HCT116 (cell line): ENCODE data around the gene ARHGEF10L. TPM values are rescaled to one million over a fixed set of nuclear protein-coding genes. Genes with fewer than 3 reads are reported as not detected.

Experiments used
- ATAC-seq: fragments of 200-7000 bp; cut with Tn5 transposase; 2 replicates; pipeline ENCODE4 v1.9.1; 2020; ENCODE audit warnings: mild to moderate bottlenecking, moderate library complexity
- BruUV-seq: library from RNA; stranded (reverse); fragments of 400-500 nt; replicated peaks from 2 replicates; lab custom pipeline; 2021; lab: Mats Ljungman, UMichigan
- CTCF ChIA-PET: fragments of 300-600 bp; sonication (Branson Sonifier 250); formaldehyde crosslinking; loops from one replicate; lab custom pipeline; 2021; ENCODE audit warnings: antibody characterized with exemption; lab: Charles Lee
- POLR2A ChIA-PET: fragments of 300-600, 350-600 bp; sonication (Branson Sonifier 250); formaldehyde crosslinking; loops from one replicate; lab custom pipeline; 2021; ENCODE audit warnings: antibody characterized with exemption; lab: Charles Lee
- RAD21 ChIA-PET, 2 experiments: fragments of 300-600 bp; sonication (Branson Sonifier 250); formaldehyde crosslinking; loops; one replicate each; lab custom pipeline; 2023; ENCODE audit warnings: low total read pairs in 2 of 2; ENCODE audit not compliant: uncharacterized antibody in 2 of 2, unreplicated experiment in 2 of 2, low non-redundant PET in 1 of 2; lab: Charles Lee
- DNase-seq: peaks from one replicate; pipeline ENCODE4 v3.0.0-alpha.2; 2010; ENCODE audit warnings: low read depth, low spot score
- H2AFZ ChIP-seq: fragments of 200-600 bp; shearing (Covaris generic), sonication (generic); 2 replicates; pipeline ENCODE4 v1.6.1; 2017; ENCODE audit warnings: low read depth, mixed run types, mixed read lengths, antibody characterized with exemption, low read length; ENCODE audit not compliant: poor library complexity, severe bottlenecking
- H3K27ac ChIP-seq: 2 replicates; pipeline ENCODE4 v1.5.1; 2012; ENCODE audit warnings: low read depth, low read length
- H3K27me3 ChIP-seq: fragments of 200-600 bp; sonication (generic); 2 replicates; pipeline ENCODE4 v1.6.1; 2016; ENCODE audit warnings: mixed run types, low read length, mixed read lengths; ENCODE audit not compliant: insufficient read depth
- H3K36me3 ChIP-seq, 2 experiments: fragments of 200-500 bp in 1 of 2; fragments of 200-600 bp in 1 of 2; sonication (Bioruptor generic) in 1 of 2; sonication (generic) in 1 of 2; 2 replicates each; pipeline versions ENCODE4 v1.5.1 to v1.6.1; 2014 to 2016; ENCODE audit warnings: low read length in 2 of 2, inconsistent platforms in 1 of 2, mixed read lengths in 1 of 2, mixed run types in 1 of 2; ENCODE audit not compliant: insufficient read depth in 2 of 2, control insufficient read depth in 1 of 2
- H3K4me1 ChIP-seq, 2 experiments: fragments of 200-600 bp in 1 of 2; sonication (generic) in 1 of 2; 2 replicates each; pipeline versions ENCODE4 v1.5.1 to v1.6.1; 2012 to 2017; ENCODE audit warnings: low read length in 2 of 2, inconsistent platforms in 1 of 2, mild to moderate bottlenecking in 1 of 2, mixed read lengths in 1 of 2, mixed run types in 1 of 2, moderate library complexity in 1 of 2; ENCODE audit not compliant: insufficient read depth in 2 of 2, control insufficient read depth in 1 of 2
- H3K4me2 ChIP-seq: fragments of 200-600 bp; sonication (generic); 2 replicates; pipeline ENCODE4 v1.6.1; 2017; ENCODE audit warnings: mixed run types, low read length, mixed read lengths
- H3K4me3 ChIP-seq, 2 experiments: fragments of 200-600 bp in 1 of 2; sonication (generic) in 1 of 2; replicated peaks in 1 of 2; 2 replicates each; pipeline ENCODE4 v1.5.1; 2011 to 2016; ENCODE audit warnings: low read length in 2 of 2, control low read depth in 1 of 2, low read depth in 1 of 2, mild to moderate bottlenecking in 1 of 2, mixed read lengths in 1 of 2, mixed run types in 1 of 2
- H3K79me2 ChIP-seq: fragments of 200-600 bp; sonication (generic); 2 replicates; pipeline ENCODE4 v1.6.1; 2017; ENCODE audit warnings: mild to moderate bottlenecking, mixed run types, low read length, moderate library complexity, mixed read lengths; ENCODE audit not compliant: insufficient read depth
- H3K9ac ChIP-seq: fragments of 200-600 bp; sonication (generic); 2 replicates; pipeline ENCODE4 v1.6.1; 2016; ENCODE audit warnings: low read length, mixed read lengths
- H3K9me2 ChIP-seq: fragments of 200-600 bp; sonication (generic), shearing (Covaris generic); 2 replicates; pipeline ENCODE4 v1.6.1; 2017; ENCODE audit warnings: mixed run types, mild to moderate bottlenecking, moderate library complexity; ENCODE audit not compliant: insufficient read depth
- H3K9me3 ChIP-seq, 2 experiments: fragments of 200-500 bp in 1 of 2; fragments of 200-600 bp in 1 of 2; sonication (Bioruptor generic) in 1 of 2; sonication (generic) in 1 of 2; 2 replicates each; pipeline ENCODE4 v1.6.1; 2014 to 2017; ENCODE audit warnings: low read length in 2 of 2, mixed read lengths in 2 of 2, inconsistent platforms in 1 of 2, low read depth in 1 of 2, mild to moderate bottlenecking in 1 of 2, mixed run types in 1 of 2, moderate library complexity in 1 of 2; ENCODE audit not compliant: control insufficient read depth in 1 of 2, insufficient read depth in 1 of 2
- H4K20me1 ChIP-seq: fragments of 200-600 bp; sonication (generic), shearing (Covaris generic); 2 replicates; pipeline ENCODE4 v1.6.1; 2017; ENCODE audit warnings: mixed run types, mild to moderate bottlenecking, moderate library complexity; ENCODE audit not compliant: insufficient read depth
- CEBPB ChIP-seq: IDR thresholded peaks from 2 replicates; pipeline ENCODE4 v1.6.1; 2012; ENCODE audit warnings: low read depth
- CTCF ChIP-seq, 3 experiments: fragments of 200-600 bp in 1 of 3; sonication (generic) in 1 of 3; IDR thresholded peaks in 2 of 3; conservative IDR thresholded peaks in 1 of 3; 2 replicates each; pipeline ENCODE4 v1.5.1; 2012 to 2017; ENCODE audit warnings: low read depth in 2 of 3, low read length in 2 of 3, antibody characterized with exemption in 1 of 3, borderline replicate concordance in 1 of 3, control low read depth in 1 of 3, mild to moderate bottlenecking in 1 of 3, mixed read lengths in 1 of 3, mixed run types in 1 of 3, moderate library complexity in 1 of 3; ENCODE audit not compliant: insufficient read depth in 1 of 3
- EGR1 ChIP-seq: IDR thresholded peaks from 2 replicates; pipeline ENCODE4 v1.6.1; 2012; ENCODE audit warnings: low read depth
- EZH2phosphoT487 ChIP-seq: fragments of 200-600 bp; IDR thresholded peaks from 2 replicates; pipeline ENCODE4 v1.6.1; 2018; ENCODE audit warnings: antibody characterized with exemption, borderline replicate concordance
- RAD21 ChIP-seq: IDR thresholded peaks from 2 replicates; pipeline ENCODE4 v1.6.1; 2012; ENCODE audit warnings: low read depth, mild to moderate bottlenecking
- SRF ChIP-seq: IDR thresholded peaks from 2 replicates; pipeline ENCODE4 v1.6.1; 2012; ENCODE audit warnings: low read depth
- ZFX ChIP-seq: fragments of 450-650 bp; IDR thresholded peaks from 2 replicates; pipeline ENCODE4 v1.6.1; 2017
- intact Hi-C: fragments of 100-400 bp; cut with micrococcal nuclease; formaldehyde crosslinking; loops from 2 replicates; pipeline ENCODE4 v1.10.0; 2022
- total RNA-seq: library from RNA; stranded (reverse); gene quantifications from one replicate; pipeline ENCODE4 v1.2.1, GENCODE V29; 2021; ENCODE audit not compliant: unreplicated experiment

The ARHGEF10L gene
- total RNA-seq, 1 experiment from 2014 or later, result 14.7 TPM

- ATAC-seq, result peak; percentile 54
- intact Hi-C loops, result no loop called here
- no peak for DNase-seq
- no peak overlapping the region for H3K9ac ChIP-seq
- POLR2A ChIA-PET, result no interaction called here
- TF ChIP-seq CTCF (IDR thresholded peaks at IDR 0.05 in 2 of 3, conservative IDR thresholded peaks at IDR 0.05 in 1 of 3; ENCODE audit: borderline replicate concordance in 1 of 3, insufficient read depth in 1 of 3, low read depth in 2 of 3, low read length in 2 of 3) (peak in 2 of 3 experiments; percentile 53 to 55; a peak in 3 of 6 replicates), RAD21 (peak; percentile 31; the same call in 1 of the 2 replicates), SRF (no peak)
- TF ChIP-seq, all 23 proteins: peak for 2
- Histone ChIP-seq H3K36me3 (no peaks in the 10 kb centered on the region), H3K4me3 (no peak overlapping the region), H3K79me2 (no peaks in the 10 kb centered on the region), H3K9me3 (no peaks in the 10 kb centered on the region), H2AFZ (no peak overlapping the region), H3K9me2 (no peaks in the 10 kb centered on the region), H3K27ac (no peak overlapping the region), H3K4me2 (no peak overlapping the region), H4K20me1 (no peaks in the 10 kb centered on the region), H3K27me3 (no peaks in the 10 kb centered on the region), H3K4me1 (peaks cover 5 to 28% of the 10 kb centered on the region in 2 experiments; a peak in 3 of 4 replicates)
- no TSS peak for BruUV-seq
- ChIA-PET CTCF (no interaction called here), RAD21 (no interaction called here)
Measured at GRCh38 chr1:17723684-17724083, 184.2 kb downstream of the ARHGEF10L start.

- Histone ChIP-seq H4K20me1 (no peaks in the 10 kb centered on the region), H3K9me2 (no peaks in the 10 kb centered on the region), H3K36me3 (no peaks in the 10 kb centered on the region), H3K9ac (no peak overlapping the region), H3K4me3 (no peak overlapping the region), H3K79me2 (no peaks in the 10 kb centered on the region), H3K4me2 (no peak overlapping the region), H3K27ac (no peak overlapping the region; the same call in 1 of the 2 replicates), H3K4me1 (peaks cover 5 to 28% of the 10 kb centered on the region in 2 experiments; a peak in 3 of 4 replicates), H2AFZ (no peak overlapping the region), H3K27me3 (no peaks in the 10 kb centered on the region), H3K9me3 (no peaks in the 10 kb centered on the region)
- intact Hi-C loops, result no loop called here
- TF ChIP-seq EZH2phosphoT487, result no peak
- TF ChIP-seq ZFX, result no peak
- TF ChIP-seq EGR1, result no peak
- no peak for TF ChIP-seq CEBPB
- POLR2A ChIA-PET, result no interaction called here
- DNase-seq (no peak), ATAC-seq (0 out of 2 replicates have a peak, but pooled peaks have one; percentile 15)
- RAD21 ChIA-PET, result no interaction called here
- no TSS peak for BruUV-seq
- CTCF ChIA-PET, result no interaction called here
Measured at GRCh38 chr1:17724150-17724549, 184.7 kb downstream of the ARHGEF10L start.
